Measurements from ENCODE around the gene TBC1D17. TPM values are rescaled to one million over a fixed set of nuclear protein-coding genes. Genes with fewer than 3 reads are reported as not detected.

The TBC1D17 gene
- total and polyA plus RNA-seq, 10 donors = 20.8 to 53.5 (median 36.6) TPM

DNA sequence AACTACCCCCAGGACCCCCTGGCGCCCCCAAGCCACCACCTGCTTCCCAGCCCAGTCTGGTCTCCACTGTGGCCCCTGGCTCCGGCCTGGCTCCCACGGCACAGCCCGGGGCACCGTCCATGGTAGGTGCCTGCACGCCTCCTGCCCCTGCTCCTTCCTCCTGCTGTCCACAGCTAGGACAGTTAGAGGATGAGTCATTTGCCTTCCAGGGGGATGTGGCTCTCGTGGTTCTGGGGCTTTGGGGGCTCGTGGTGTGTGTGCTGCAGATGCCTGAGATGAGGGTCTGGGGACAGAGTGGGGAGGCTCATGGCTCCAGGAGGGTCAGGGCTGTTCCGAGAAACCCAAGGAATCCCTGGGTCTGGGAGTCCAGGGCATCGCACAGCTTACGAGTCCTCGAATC, 46.7 kb upstream of the TBC1D17 start:
- H3K9me3 ChIP-seq = no peaks in the 10 kb centered on the region
- WGBS, 5 donors = 72 to 92% (median 86%) methylated on average over 12 of the region's 12 CpGs
- peaks cover 0 to 98% (median 76%) of the 10 kb centered on the region in 6 donors for H3K36me3 ChIP-seq
- no peak for DNase-seq
- no peak overlapping the region for H3K27ac ChIP-seq
- TF ChIP-seq POLR2A (IDR thresholded peaks at IDR 0.05) = no peak
- TF ChIP-seq, protein P1, sequence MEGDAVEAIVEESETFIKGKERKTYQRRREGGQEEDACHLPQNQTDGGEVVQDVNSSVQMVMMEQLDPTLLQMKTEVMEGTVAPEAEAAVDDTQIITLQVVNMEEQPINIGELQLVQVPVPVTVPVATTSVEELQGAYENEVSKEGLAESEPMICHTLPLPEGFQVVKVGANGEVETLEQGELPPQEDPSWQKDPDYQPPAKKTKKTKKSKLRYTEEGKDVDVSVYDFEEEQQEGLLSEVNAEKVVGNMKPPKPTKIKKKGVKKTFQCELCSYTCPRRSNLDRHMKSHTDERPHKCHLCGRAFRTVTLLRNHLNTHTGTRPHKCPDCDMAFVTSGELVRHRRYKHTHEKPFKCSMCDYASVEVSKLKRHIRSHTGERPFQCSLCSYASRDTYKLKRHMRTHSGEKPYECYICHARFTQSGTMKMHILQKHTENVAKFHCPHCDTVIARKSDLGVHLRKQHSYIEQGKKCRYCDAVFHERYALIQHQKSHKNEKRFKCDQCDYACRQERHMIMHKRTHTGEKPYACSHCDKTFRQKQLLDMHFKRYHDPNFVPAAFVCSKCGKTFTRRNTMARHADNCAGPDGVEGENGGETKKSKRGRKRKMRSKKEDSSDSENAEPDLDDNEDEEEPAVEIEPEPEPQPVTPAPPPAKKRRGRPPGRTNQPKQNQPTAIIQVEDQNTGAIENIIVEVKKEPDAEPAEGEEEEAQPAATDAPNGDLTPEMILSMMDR (IDR thresholded peaks at IDR 0.05 in 8 of 11, conservative IDR thresholded peaks at IDR 0.05 in 3 of 11) = no peak
- no peak for TF ChIP-seq POLR2AphosphoS5 (IDR thresholded peaks at IDR 0.05)
- H3K27me3 ChIP-seq (replicated peaks in 1 of 7) = no peaks in the 10 kb centered on the region
- intact Hi-C loops (cut with DNase I; ENCODE audit: low total_unique reads) = no loop called here
- peaks cover 0 to 45% (median 9%) of the 10 kb centered on the region in 6 donors for H3K4me1 ChIP-seq
- H3K4me3 ChIP-seq = no peak overlapping the region

- WGBS, 5 donors = 80 to 93% (median 89%) methylated on average over 7 to 8 of the region's 8 CpGs
- no peaks in the 10 kb centered on the region for H3K9me3 ChIP-seq
- no peak for DNase-seq
- peaks cover 0 to 100% (median 84%) of the 10 kb centered on the region in 6 donors for H3K36me3 ChIP-seq
- H3K27me3 ChIP-seq (replicated peaks in 1 of 7) = no peaks in the 10 kb centered on the region
- TF ChIP-seq, protein P1 (IDR thresholded peaks at IDR 0.05 in 8 of 11, conservative IDR thresholded peaks at IDR 0.05 in 3 of 11) = no peak
- TF ChIP-seq POLR2AphosphoS5 (IDR thresholded peaks at IDR 0.05) (no peak), POLR2A (IDR thresholded peaks at IDR 0.05) (no peak)
- intact Hi-C loops (cut with DNase I; ENCODE audit: low total_unique reads) = no loop called here
- H3K27ac ChIP-seq = peak overlapping the region in 3 of 8 donors; percentile 46 to 64 (median 59)
- H3K4me1 ChIP-seq = peaks cover 0 to 37% (median 6%) of the 10 kb centered on the region in 6 donors
- H3K4me3 ChIP-seq = no peak overlapping the region
Measured at GRCh38 chr19:49831592-49831991, 45.9 kb upstream of the TBC1D17 start.

- Histone ChIP-seq H3K4me1 (peaks cover 0 to 31% (median 4%) of the 10 kb centered on the region in 6 donors), H3K36me3 (peaks cover 0 to 100% (median 90%) of the 10 kb centered on the region in 6 donors), H3K27ac (peak overlapping the region in 3 of 8 donors; percentile 46 to 64 (median 59)), H3K9me3 (no peaks in the 10 kb centered on the region), H3K27me3 (replicated peaks in 1 of 7) (no peaks in the 10 kb centered on the region), H3K4me3 (no peak overlapping the region)
- TF ChIP-seq POLR2A (IDR thresholded peaks at IDR 0.05) (no peak), POLR2AphosphoS5 (IDR thresholded peaks at IDR 0.05) (no peak)
- TF ChIP-seq, protein P1 (IDR thresholded peaks at IDR 0.05 in 8 of 11, conservative IDR thresholded peaks at IDR 0.05 in 3 of 11) = no peak
- 42 to 60% (median 45%) methylated on average over 9 of the region's 9 CpGs for WGBS, 5 donors
- intact Hi-C loops (cut with DNase I; ENCODE audit: low total_unique reads) = no loop called here
- no peak for DNase-seq
Measured at GRCh38 chr19:49832556-49832955, 44.9 kb upstream of the TBC1D17 start.

GRCh38 chr19:49833599-49833998, 43.9 kb upstream of the TBC1D17 start:
- TF ChIP-seq POLR2AphosphoS5 (IDR thresholded peaks at IDR 0.05) (no peak), POLR2A (IDR thresholded peaks at IDR 0.05) (no peak)
- TF ChIP-seq, protein P1 (IDR thresholded peaks at IDR 0.05 in 8 of 11, conservative IDR thresholded peaks at IDR 0.05 in 3 of 11) = no peak
- H3K36me3 ChIP-seq = peaks cover 0 to 100% (median 94%) of the 10 kb centered on the region in 6 donors

More at GRCh38 chr19:49833599-49833998, 43.9 kb upstream of the TBC1D17 start:
- H3K27ac ChIP-seq = no peak overlapping the region
- intact Hi-C loops (cut with DNase I; ENCODE audit: low total_unique reads) = no loop called here
- H3K9me3 ChIP-seq = no peaks in the 10 kb centered on the region
- no peak overlapping the region for H3K4me3 ChIP-seq
- peaks cover 0 to 31% (median 4%) of the 10 kb centered on the region in 6 donors for H3K4me1 ChIP-seq
- 87 to 96% (median 94%) methylated on average over 6 to 7 of the region's 7 CpGs for WGBS, 5 donors
- DNase-seq = no peak
- no peaks in the 10 kb centered on the region for H3K27me3 ChIP-seq (replicated peaks in 1 of 7)
